HepG2 (cell line): ENCODE measurements around the gene SMIM29. TPM values are rescaled to one million over a fixed set of nuclear protein-coding genes. Genes with fewer than 3 reads are reported as not detected.

Experiments
- ATAC-seq: fragments of 200-7000 bp; cut with Tn5 transposase; 3 replicates; pipeline ENCODE4 v1.9.1; 2020; ENCODE audit warnings: mild to moderate bottlenecking, moderate library complexity
- BruUV-seq: library from RNA; stranded (reverse); fragments of 400-500 nt; replicated peaks from 2 replicates; lab custom pipeline; 2021; lab: Mats Ljungman, UMichigan
- CTCF ChIA-PET: fragments of 300-600 bp; formaldehyde crosslinking; extraction: SDS; loops from one replicate; lab custom pipeline; 2021; ENCODE audit warnings: low total read pairs, inconsistent platforms, low intra/inter-chr PET ratio; lab: Yijun Ruan, JAX
- POLR2A ChIA-PET: fragments of 350-600 bp; sonication (Branson Sonifier 250); formaldehyde crosslinking; loops from one replicate; lab custom pipeline; 2020; ENCODE audit warnings: antibody characterized with exemption, inconsistent platforms; lab: Yijun Ruan, JAX
- DNase-seq: peaks from one replicate; pipeline ENCODE4 v3.0.0-alpha.2; 2015; ENCODE audit warnings: low spot score
- FAIRE-seq: peaks from 3 replicates; lab custom pipeline; 2011; peaks lifted over from hg19 to GRCh38; lab: Jason Lieb, UNC
- H2AFZ ChIP-seq: one replicate; pipeline ENCODE4 v1.6.1; 2011; ENCODE audit warnings: low read length, inconsistent platforms
- H3K27ac ChIP-seq: fragments of 300-600 bp; 3 replicates; pipeline ENCODE4 v1.8.0; 2011; ENCODE audit warnings: mixed run types, mild to moderate bottlenecking, mixed read lengths, low read length, inconsistent platforms; ENCODE audit not compliant: insufficient read depth; ENCODE audit errors: extremely low read length
- H3K27me3 ChIP-seq, 2 experiments: fragments of 200-600 bp in 1 of 2; 2 replicates in 1 of 2; 3 replicates in 1 of 2; pipeline versions ENCODE4 v1.6.0 to v1.8.0; 2011; ENCODE audit warnings: low read length in 2 of 2, mild to moderate bottlenecking in 2 of 2, moderate library complexity in 2 of 2, inconsistent platforms in 1 of 2; ENCODE audit not compliant: insufficient read depth in 2 of 2, control insufficient read depth in 1 of 2
- H3K36me3 ChIP-seq, 2 experiments: fragments of 200-600 bp in 1 of 2; replicated peaks in 1 of 2; 2 replicates in 1 of 2; 3 replicates in 1 of 2; pipeline versions ENCODE4 v1.5.1 to v1.8.0; 2011; ENCODE audit warnings: low read length in 2 of 2, inconsistent platforms in 1 of 2; ENCODE audit not compliant: insufficient read depth in 2 of 2, control insufficient read depth in 1 of 2
- H3K4me1 ChIP-seq: 2 replicates; pipeline ENCODE4 v1.5.1; 2012; ENCODE audit warnings: low read length, inconsistent platforms; ENCODE audit not compliant: insufficient read depth
- H3K4me2 ChIP-seq: 2 replicates; pipeline ENCODE4 v1.6.0; 2011; ENCODE audit warnings: low read depth, low read length, inconsistent platforms
- H3K4me3 ChIP-seq, 3 experiments: fragments of 200-600 bp in 1 of 3; sonication (generic), shearing (Covaris generic) in 1 of 3; replicated peaks in 1 of 3; 2 replicates each; pipeline ENCODE4 v1.5.1; 2011 to 2016; ENCODE audit warnings: low read length in 3 of 3, inconsistent platforms in 2 of 3, low read depth in 2 of 3, mild to moderate bottlenecking in 2 of 3, control low read depth in 1 of 3, mixed read lengths in 1 of 3; ENCODE audit not compliant: insufficient read depth in 1 of 3
- H3K79me2 ChIP-seq: one replicate; pipeline ENCODE4 v1.6.1; 2011; ENCODE audit warnings: low read length, inconsistent platforms; ENCODE audit not compliant: insufficient read depth
- H3K9ac ChIP-seq: 2 replicates; pipeline ENCODE4 v1.6.0; 2011; ENCODE audit warnings: mild to moderate bottlenecking, low read depth, low read length, inconsistent platforms; ENCODE audit not compliant: insufficient read depth
- H3K9me3 ChIP-seq: 2 replicates; pipeline ENCODE4 v1.5.1; 2012; ENCODE audit warnings: mild to moderate bottlenecking, low read length
- H4K20me1 ChIP-seq: 2 replicates; pipeline ENCODE4 v1.6.0; 2011; ENCODE audit warnings: inconsistent platforms, mild to moderate bottlenecking, low read length, moderate library complexity; ENCODE audit not compliant: insufficient read depth
- ARID2 ChIP-seq: sonication (generic); formaldehyde crosslinking; IDR thresholded peaks from 2 replicates; pipeline ENCODE4 v1.8.1; 2022; ENCODE audit warnings: mild to moderate bottlenecking, missing genetic modification reagents, borderline replicate concordance
- DNMT1 ChIP-seq: sonication (generic); formaldehyde crosslinking; IDR thresholded peaks from 2 replicates; pipeline ENCODE4 v1.5.1; 2020; ENCODE audit warnings: mild to moderate bottlenecking, missing genetic modification reagents
- KLF11 ChIP-seq: IDR thresholded peaks from 2 replicates; pipeline ENCODE4 v1.6.1; 2016; ENCODE audit warnings: missing compliant biosample characterization
- PAF1 ChIP-seq: IDR thresholded peaks from 2 replicates; pipeline ENCODE4 v1.6.1; 2016; ENCODE audit warnings: missing genetic modification reagents, missing compliant biosample characterization
- SOX13 ChIP-seq, 3 experiments: fragments of 450-650 bp in 1 of 3; sonication (generic) in 1 of 3; formaldehyde crosslinking in 1 of 3; IDR thresholded peaks in 2 of 3; conservative IDR thresholded peaks in 1 of 3; 2 replicates each; pipeline versions ENCODE4 v1.5.0 to v1.6.1; 2016 to 2020; ENCODE audit warnings: antibody characterized with exemption in 1 of 3, mild to moderate bottlenecking in 1 of 3, missing compliant biosample characterization in 1 of 3, missing genetic modification reagents in 1 of 3, moderate library complexity in 1 of 3
- ZBTB21 ChIP-seq: sonication (generic); formaldehyde crosslinking; IDR thresholded peaks from 2 replicates; pipeline ENCODE4 v1.4.0; 2020; ENCODE audit warnings: missing genetic modification reagents
- ZBTB7B ChIP-seq: sonication (generic); formaldehyde crosslinking; IDR thresholded peaks from 2 replicates; pipeline ENCODE4 v1.4.0; 2020; ENCODE audit warnings: missing genetic modification reagents
- ZFAT ChIP-seq: sonication (generic); formaldehyde crosslinking; conservative IDR thresholded peaks from 2 replicates; pipeline ENCODE4 v1.8.1; 2023; ENCODE audit warnings: missing genetic modification reagents, inconsistent platforms
- ZNF564 ChIP-seq: sonication (generic); formaldehyde crosslinking; IDR thresholded peaks from 2 replicates; pipeline ENCODE4 v1.8.1; 2023; ENCODE audit warnings: mild to moderate bottlenecking, missing genetic modification reagents
- ZNF773 ChIP-seq: sonication (generic); formaldehyde crosslinking; IDR thresholded peaks from 2 replicates; pipeline ENCODE4 v1.4.0; 2020; ENCODE audit warnings: missing genetic modification reagents, borderline replicate concordance
- ZNF777 ChIP-seq: sonication (generic); formaldehyde crosslinking; IDR thresholded peaks from 2 replicates; pipeline ENCODE4 v1.4.0; 2020; ENCODE audit warnings: missing genetic modification reagents
- ZSCAN21 ChIP-seq: sonication (generic); formaldehyde crosslinking; IDR thresholded peaks from 2 replicates; pipeline ENCODE4 v1.8.0; 2022; ENCODE audit warnings: mild to moderate bottlenecking, missing genetic modification reagents, moderate library complexity, borderline replicate concordance
- ZZZ3 ChIP-seq: sonication (generic); formaldehyde crosslinking; IDR thresholded peaks from 2 replicates; pipeline ENCODE4 v1.4.0; 2020; ENCODE audit warnings: missing genetic modification reagents, mild to moderate bottlenecking, borderline replicate concordance
- WGBS: methylation state at CpG from one replicate; pipeline ENCODE4 v1.1.6; 2017; ENCODE audit warnings: low lambda C conversion rate; 5-methylcytosine and 5-hydroxymethylcytosine counted together
- in situ Hi-C: cut with HindIII; loops from 2 replicates; pipeline ENCODE4 v1.10.0; 2017; ENCODE audit warnings: low pct_unique_long_range_greater_than_20kb; ENCODE audit not compliant: extremely low pct_ligation_motif_present
- intact Hi-C: fragments of 100-400 bp; cut with micrococcal nuclease; formaldehyde crosslinking; loops from one replicate; pipeline ENCODE4 v1.10.0; 2022; ENCODE audit not compliant: unreplicated experiment
- polyA plus RNA-seq, 8 experiments: library from polyadenylated mRNA; depleted of rRNA in 3 of 8; stranded (reverse) in 7 of 8; unstranded in 1 of 8; fragments of >200 nt; fragmentation: Illumina TruSeq in 4 of 8; extraction: Trizol in 4 of 8; gene quantifications; 2 replicates each; pipeline versions ENCODE4 v1.2.1 to v1.2.3, GENCODE V29; 2011 to 2016; ENCODE audit warnings: low read depth in 4 of 8, missing spikeins in 1 of 8, mixed read lengths in 1 of 8; ENCODE audit not compliant: insufficient read depth in 1 of 8
- total RNA-seq, 5 experiments: library from RNA; depleted of rRNA; stranded (reverse); fragments of >200 nt; fragmentation: Illumina TruSeq; extraction: Trizol; gene quantifications; 2 replicates each; pipeline ENCODE4 v1.2.3, GENCODE V29; 2016; ENCODE audit warnings: low read depth in 1 of 5
- TF ChIP-seq, protein P1 (sequence below): IDR thresholded peaks from 2 replicates; pipeline ENCODE4 v1.6.1; 2016; ENCODE audit warnings: missing compliant biosample characterization, missing genetic modification reagents, borderline replicate concordance

Gene SMIM29
- total and polyA plus RNA-seq, 2 of the 13 experiments (the other 11 are each of a cell fraction or from before 2014, with no cell fraction given), result 8.8 to 15.3 TPM

DNA sequence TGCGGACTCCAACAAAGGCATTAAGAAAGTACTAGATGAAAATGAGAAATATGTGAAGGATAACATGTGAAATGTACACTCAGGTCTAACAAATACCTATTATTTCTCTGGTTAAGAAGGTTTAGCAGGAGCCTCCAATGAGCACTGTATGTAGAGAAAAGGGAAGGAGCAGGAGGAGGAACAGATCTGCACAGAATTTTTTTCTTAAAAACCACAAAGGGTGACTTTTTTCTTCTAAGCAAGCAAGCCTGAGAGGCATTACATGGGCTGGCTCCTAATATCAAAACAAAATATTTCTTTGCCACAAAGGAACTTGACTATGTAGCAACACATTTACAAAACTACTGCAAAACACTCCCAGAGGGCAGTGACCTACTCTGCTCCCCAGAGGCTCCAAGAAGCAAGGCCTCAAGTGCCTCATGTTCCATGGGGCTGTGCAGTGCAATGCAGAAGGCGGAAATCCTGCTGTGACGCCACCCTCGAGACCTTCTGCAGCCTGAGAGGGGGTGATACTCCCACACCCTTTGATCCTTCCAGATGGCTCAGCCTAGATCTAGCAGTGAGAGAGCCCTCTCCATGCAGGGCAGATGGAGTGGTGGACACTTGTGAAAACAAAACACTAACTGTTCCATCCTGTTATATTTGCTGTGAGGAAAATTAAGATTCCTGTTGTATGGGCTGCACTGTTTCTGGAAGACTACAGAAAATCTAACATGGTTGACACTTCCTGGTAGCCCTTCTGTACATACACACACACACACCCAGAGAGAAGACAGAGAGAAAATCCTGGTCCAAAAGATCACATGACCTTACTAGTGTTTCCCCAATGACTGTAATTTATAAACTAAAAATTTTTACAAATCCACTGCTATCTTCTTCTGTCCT lies 36.0 kb upstream of the SMIM29 start:
- H3K27ac ChIP-seq, result no peak overlapping the region
- ATAC-seq (no peak), FAIRE-seq (no peak), DNase-seq (no peak)
- no peak overlapping the region for H3K4me3 ChIP-seq
- BruUV-seq, result no TSS peak
- H3K36me3 ChIP-seq, result peaks cover 17 to 38% of the 10 kb centered on the region in 2 experiments; a peak in 4 of 5 replicates
- no peaks in the 10 kb centered on the region for H4K20me1 ChIP-seq
- WGBS, result 98% methylated on average over 2 of the region's 4 CpGs
- TF ChIP-seq SOX13 (IDR thresholded peaks at IDR 0.05), result no peak
- no peak for TF ChIP-seq SOX13 (CRISPR knock-in tag; conservative IDR thresholded peaks at IDR 0.05 in 1 of 2, IDR thresholded peaks at IDR 0.05 in 1 of 2)
- peak; percentile 93 for TF ChIP-seq ZNF564 (CRISPR knock-in tag)
- TF ChIP-seq PAF1 (CRISPR knock-in tag), result no peak
- CTCF ChIA-PET, result no interaction called here
- in situ Hi-C loops, result no loop called here
- H3K27me3 ChIP-seq, result no peaks in the 10 kb centered on the region
- POLR2A ChIA-PET, result no interaction called here
- no peaks in the 10 kb centered on the region for H3K79me2 ChIP-seq
- no peaks in the 10 kb centered on the region for H3K9me3 ChIP-seq
- H2AFZ ChIP-seq, result no peak overlapping the region
- no peak overlapping the region for H3K4me2 ChIP-seq
- no peak overlapping the region for H3K9ac ChIP-seq
- intact Hi-C loops, result no loop called here
- H3K4me1 ChIP-seq, result no peaks in the 10 kb centered on the region

DNA sequence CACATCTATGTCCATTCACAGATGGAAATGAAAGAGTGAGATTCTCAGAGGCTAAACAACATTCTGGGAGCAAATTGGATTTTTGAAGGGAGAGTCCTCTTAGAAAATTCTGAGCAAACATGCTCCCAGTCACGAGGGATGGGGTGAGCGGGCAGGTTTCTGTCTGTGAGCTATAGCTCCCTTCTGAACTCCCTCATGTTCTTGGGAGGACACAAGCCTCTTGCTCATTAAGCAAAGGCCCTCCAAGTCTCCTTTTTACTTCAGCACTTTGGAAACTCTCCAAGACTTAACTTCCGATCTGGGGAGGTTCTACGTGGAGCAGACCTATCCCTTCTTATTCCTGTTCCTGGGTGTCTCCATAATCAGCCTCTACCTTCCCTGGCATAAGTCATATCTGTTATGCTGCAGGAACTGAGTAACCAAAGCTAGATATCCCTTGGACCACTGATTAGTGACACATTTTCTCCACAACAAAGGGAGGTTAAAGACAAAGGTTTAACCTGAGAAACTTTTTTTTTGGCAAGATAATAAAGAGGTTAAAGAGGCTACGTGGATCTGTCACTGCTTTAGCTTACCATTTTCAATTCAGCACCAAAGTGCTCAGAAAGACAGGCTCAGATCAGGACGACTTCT lies 33.0 kb upstream of the SMIM29 start:
- no peaks in the 10 kb centered on the region for H3K27me3 ChIP-seq
- ChIA-PET POLR2A (interaction anchor here (0.8 kb wide), 1 partner anchor 133 kb away, joined by 3 read pairs; no protein-coding TSS in a partner anchor), CTCF (no interaction called here)
- in situ Hi-C loops, result no loop called here
- H3K79me2 ChIP-seq, result no peaks in the 10 kb centered on the region
- FAIRE-seq (no peak), ATAC-seq (no peak), DNase-seq (no peak)
- peaks cover 11% of the 10 kb centered on the region for H3K4me1 ChIP-seq
- no peak overlapping the region for H3K4me2 ChIP-seq
- WGBS, result 97% methylated on average over 6 of the region's 6 CpGs
- H2AFZ ChIP-seq, result no peak overlapping the region
- no TSS peak for BruUV-seq
- H3K4me3 ChIP-seq, result no peak overlapping the region
- intact Hi-C loops, result no loop called here
- H3K9me3 ChIP-seq, result no peaks in the 10 kb centered on the region
- no peaks in the 10 kb centered on the region for H4K20me1 ChIP-seq
- peaks cover 5 to 21% of the 10 kb centered on the region in 2 experiments; a peak in 4 of 5 replicates for H3K36me3 ChIP-seq
- no peak overlapping the region for H3K27ac ChIP-seq
- no peak overlapping the region for H3K9ac ChIP-seq
- TF ChIP-seq ZNF777 (CRISPR knock-in tag) (no peak), ZSCAN21 (CRISPR knock-in tag) (no peak), KLF11 (CRISPR knock-in tag) (no peak), ZZZ3 (no peak), ZBTB7B (CRISPR knock-in tag) (no peak), ZFAT (CRISPR knock-in tag) (no peak), ZBTB21 (no peak), ZNF773 (CRISPR knock-in tag) (no peak), DNMT1 (CRISPR knock-in tag) (no peak), ARID2 (no peak)
- TF ChIP-seq, protein P1, sequence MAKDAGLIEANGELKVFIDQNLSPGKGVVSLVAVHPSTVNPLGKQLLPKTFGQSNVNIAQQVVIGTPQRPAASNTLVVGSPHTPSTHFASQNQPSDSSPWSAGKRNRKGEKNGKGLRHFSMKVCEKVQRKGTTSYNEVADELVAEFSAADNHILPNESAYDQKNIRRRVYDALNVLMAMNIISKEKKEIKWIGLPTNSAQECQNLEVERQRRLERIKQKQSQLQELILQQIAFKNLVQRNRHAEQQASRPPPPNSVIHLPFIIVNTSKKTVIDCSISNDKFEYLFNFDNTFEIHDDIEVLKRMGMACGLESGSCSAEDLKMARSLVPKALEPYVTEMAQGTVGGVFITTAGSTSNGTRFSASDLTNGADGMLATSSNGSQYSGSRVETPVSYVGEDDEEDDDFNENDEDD (CRISPR knock-in tag), result no peak
